Raji (cell line): ENCODE data around the gene ZBTB42.

Experiments used
- POLR2A ChIP-seq: IDR thresholded peaks from 2 replicates; pipeline ENCODE4 v1.6.1; 2011; ENCODE audit warnings: low read depth, low read length, control low read depth; ENCODE audit not compliant: insufficient read depth

The ZBTB42 gene

DNA sequence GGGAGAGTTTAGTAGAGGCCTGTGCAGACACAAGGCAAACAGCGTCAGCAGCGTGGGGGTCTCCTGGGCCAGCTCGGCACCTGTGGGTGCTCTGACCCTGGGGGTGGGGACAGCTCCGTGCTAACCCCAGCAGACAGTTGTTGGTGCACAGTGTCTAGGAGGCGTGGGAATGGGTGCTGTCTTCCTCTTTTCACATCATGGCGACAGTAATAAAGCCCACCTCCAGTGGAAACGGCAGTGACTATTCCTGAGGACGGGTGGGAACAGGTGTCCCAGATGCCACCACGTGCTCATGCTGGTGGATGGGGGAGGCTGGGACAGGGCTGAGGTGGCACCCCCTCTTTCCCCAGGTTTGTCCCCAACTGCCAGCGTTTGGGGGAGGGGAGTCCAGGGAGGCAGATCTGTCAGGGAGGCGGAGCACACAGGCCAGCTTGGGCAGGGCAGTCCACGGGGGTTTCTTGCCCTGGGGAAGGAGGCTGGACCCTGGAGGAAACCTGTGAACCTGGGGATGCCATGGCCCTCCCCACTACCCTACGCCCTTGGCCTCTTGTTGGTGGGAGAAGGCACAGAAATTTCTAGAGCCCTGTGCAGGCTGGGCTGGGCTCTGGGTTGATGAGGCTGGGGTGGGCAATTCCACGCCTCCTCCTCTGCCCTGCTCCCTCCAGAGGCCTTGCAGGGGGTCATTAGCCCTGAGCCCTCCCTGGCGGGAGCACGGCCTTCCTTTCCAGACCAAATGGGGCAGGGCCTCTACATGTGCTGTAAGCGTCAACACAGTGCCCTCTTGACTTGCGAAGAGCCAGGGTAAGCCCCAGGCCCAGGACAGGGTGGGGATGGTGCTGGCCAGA is 3.8 kb downstream of the ZBTB42 start:
- TF ChIP-seq POLR2A: no peak

DNA sequence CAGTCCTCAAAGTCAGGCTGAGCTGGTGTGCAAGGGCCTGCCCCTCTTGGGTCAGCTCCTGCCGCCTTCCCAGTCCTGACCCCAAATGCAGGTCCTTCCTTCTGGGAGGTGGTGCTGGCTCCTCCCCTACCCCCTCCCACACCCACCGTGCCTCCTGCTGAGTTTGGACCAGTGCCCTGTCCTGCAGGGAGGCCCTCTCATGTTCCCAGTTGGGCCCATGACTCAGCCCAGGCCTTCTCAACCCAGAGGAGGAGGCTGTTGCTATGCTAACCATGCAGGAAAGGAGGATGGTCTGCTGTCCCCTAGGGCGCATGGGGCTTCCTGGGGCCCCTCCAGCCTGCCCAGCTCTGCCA is 4.4 kb downstream of the ZBTB42 start:
- TF ChIP-seq POLR2A: no peak

DNA sequence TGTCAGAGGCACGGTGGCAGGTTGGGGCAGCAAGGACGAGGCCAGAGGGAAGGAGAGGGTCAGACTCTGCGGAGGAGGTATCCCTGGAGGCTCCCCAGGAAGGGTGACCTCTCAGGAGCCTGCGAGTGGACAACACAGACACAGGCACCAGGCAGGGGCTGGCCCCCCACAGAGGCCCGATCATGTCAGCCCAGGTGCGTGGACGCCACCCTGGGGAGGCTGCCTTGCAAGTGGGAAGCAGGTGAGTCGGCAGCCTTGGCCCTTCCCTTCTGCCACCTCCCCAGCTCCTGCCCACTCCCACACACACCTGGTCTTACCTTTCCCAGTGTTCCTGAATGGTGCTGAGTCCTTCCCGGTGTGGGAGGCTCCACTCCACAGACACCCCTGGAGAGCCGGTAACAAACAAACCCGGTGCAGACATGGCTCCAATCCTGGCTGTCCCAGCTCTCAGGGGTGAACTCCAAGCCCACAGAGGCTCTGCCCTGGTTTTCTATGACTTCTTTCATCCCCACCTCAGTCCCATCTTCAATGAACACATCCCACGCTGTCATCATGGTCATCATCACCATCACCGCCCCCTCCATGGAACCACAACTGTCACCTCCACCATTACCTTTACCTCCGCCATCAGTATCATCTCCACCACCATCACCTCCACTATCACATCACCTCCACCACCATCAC is 5.2 kb downstream of the ZBTB42 start:
- no peak for TF ChIP-seq POLR2A

DNA sequence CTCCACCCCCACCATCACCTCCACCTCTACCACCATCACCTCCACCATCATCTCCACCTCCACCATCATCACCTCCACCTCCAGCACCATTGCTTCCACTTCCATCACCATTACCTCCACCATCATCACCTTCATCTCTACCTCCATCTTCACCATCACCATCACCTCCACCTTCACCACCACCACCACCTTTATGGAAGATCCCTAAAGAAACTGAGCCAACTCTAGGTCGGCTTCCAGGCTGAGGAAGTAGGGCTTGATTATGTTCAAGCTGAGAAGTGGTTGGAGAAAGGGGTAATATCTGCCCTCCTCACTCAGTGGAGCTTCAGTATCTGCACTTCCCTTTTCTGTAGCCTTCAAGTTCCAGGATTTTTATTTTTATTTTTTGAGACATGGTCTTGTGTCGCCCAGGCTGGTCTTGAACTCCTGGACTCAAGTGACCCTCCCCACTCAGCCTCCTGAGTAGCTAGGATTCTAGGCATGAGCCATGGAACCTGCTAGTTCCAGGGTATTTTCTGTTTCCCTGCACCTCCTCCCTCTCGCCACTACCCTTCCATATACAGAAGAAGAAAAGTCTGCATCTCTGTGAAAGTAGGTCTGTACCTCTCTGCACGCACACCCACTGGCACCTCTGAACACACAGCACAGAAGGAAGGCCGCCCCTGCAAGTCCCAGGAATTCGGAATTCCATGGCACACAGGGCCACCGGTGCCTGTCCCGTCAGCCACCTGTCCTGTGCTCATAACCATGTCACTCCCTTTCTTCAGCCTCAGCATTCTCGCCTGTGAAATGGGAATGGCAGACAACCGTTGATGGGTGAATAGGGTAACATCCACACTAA is 5.9 kb downstream of the ZBTB42 start:
- no peak for TF ChIP-seq POLR2A

DNA sequence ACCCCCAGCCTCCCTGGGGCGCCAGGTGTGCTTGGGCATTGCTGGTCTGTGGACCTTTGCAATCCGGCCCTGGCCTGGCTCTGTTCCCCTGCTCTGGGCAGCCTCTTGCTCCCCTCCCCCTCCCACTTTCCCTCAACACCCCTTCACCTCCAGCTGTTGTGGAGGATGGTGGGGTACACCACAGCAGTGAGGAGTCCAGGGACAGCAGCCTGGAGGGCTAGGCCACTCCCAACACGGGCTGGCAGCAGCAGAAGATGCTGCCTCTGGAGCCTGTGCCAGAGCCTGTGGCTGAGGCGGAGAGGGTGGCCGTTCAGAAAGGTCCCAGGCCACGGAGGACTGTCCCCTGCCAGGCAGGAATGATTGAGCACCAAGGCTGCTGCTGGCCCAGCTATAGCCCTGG is 7.6 kb downstream of the ZBTB42 start:
- TF ChIP-seq POLR2A: no peak

DNA sequence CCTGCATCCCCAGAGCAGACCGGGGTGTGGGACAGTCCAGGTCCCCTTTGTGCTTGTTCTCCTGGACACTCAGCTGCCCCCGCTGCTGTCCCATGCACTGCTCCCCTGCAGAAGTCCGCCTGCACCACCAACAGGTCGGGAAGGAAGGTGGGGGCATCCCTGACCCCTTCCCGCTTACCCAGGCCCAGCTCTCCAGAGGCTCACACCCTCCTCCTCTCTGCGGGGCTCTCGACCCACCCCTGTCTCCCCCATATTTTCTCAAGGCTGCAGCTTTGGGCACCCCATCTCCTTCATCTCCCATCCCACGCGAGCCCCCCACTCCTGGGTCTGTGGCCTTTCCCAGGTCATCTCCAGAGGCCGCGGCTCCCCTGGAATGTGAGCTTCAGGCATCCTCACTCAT is 9.4 kb downstream of the ZBTB42 start:
- no peak for TF ChIP-seq POLR2A

DNA sequence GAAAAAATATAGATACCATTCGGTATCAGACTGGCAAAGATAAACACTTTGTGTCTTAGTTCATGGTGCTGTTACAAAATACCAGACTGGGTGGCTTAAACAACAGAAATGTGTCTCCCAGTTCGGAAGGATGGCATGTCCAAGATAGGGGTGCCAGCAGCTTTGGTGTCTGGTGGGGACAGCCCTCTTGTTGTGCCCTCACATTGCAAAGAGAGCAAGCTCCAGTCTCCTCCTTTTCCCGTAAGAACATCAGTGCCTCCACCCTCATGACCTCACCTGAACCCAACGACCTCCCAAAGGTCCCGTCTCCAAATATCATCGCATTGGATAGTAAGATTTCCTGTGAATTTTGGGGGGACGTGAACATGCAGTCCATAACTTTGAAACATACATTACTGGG is 12.4 kb downstream of the ZBTB42 start:
- no peak for TF ChIP-seq POLR2A

DNA sequence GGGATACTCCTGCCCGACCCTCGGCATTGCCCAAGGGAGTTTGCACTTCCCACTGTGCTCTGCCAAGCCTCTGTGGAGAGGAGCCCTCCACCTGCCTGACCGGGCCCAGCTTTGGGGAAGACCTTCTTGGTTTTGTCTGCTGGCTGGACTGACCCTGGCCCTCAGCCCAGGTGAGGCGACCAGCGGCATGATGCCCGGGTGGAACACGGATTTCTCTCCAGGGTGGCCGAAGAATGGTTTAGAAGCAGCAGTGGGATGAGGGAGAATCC is 15.6 kb downstream of the ZBTB42 start:
- TF ChIP-seq POLR2A: no peak

DNA sequence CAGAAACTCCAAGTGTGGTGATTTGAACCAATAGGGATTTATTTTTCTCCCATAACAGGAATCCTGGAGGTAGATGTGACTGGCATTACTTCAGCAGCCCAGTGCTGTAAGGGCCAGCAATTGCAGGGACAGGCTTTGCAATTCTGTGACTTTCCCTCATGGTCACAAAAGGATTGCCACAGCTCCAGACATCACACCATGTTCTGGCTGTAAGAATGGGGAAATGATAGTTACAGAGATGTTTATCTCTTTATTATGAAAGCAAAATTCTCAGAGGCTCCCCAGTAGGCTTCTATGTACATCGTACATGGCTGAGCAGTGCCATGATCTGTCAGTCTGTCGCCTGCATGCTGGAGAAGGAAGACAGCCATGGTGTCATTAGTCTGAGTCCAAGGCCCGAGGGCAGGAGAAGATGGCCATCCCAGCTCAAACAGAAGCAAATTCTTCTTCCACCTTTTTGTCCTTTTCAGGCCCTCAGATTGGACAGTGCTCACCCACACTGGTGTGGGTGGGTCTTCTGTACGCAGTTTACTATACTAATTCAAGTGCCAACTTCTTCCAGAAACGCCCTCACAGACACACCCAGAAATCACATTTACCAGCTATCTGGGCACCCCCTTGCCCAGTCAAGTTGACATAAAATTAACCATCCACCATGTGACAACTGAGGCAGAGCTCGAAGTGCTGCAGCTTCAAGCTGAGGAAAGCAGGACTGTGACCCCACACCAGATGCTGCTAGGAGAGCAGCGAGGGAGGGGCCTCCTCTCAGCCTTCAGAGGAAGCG is 17.2 kb downstream of the ZBTB42 start:
- no peak for TF ChIP-seq POLR2A

DNA sequence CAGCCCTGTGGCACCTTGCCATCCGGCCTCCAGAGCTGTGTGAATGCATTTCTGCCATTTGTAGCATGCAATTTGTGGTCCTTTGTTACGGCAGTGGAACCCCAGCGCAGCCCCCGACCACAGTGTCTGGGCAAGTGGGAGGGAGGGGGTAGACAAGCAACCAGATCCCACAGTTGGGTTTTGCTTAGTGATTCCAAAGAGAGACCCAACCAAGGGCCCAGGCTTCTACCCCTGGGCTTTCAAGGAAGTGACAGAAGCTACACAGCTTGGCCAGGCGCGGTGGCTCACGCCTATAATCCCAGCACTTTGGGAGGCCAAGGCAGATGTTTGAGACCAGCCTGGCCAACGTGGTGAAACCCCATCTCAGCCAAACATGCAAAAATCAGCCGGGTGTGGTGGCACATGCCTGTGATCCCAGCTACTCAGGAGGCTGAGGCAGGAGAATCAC is 17.8 kb downstream of the ZBTB42 start:
- TF ChIP-seq POLR2A: peak; percentile 2; the same call in 1 of the 2 replicates

DNA sequence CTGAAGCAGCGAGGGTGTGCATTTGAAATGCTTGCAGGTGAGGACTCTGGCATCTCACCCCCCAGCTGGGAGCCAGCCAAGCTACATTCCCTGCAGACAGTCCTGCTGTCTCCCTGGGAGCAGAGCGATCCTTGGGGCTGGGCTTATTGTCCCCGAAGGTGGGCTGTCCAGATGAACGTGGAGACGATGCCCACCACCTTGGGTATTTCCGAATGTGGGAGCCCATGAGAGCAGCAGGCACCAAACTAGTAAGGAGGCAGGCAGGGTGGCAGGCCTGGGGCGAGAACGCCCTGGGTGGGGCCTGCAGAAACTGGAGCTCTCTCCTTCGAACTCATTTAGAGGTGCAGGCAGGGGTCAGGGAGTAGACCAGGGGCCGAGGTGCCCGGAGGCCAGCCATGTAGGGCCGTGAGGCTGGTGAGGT is 18.5 kb downstream of the ZBTB42 start:
- TF ChIP-seq POLR2A: peak; percentile 4; the same call in 1 of the 2 replicates

DNA sequence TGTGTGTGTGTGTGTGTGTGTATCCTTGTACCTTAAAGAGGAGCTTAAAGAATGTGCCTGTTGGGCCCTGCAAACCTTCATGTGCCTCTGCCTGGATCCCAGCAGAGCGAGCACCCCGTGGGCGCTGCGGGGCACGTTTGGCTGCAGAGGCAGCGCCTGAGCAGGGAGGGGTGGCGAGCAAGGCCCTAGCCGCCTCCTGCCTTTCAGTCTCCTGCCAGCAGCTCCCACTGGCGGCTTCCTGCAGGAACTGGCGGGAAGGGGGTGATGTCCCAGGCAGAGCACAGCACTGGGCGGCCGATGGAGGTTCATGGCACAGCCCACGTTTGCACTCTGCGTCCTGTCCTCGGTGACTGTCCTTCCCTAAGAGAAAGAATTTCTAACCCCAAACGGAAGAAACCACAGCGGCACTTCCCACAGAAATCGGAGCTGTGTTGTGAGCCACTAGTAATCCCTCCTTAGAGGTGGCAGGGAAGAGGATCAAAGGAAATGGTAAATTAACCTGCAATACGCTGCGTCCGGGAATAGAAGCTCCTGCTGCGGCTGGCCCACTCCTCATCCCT is 19.8 kb downstream of the ZBTB42 start:
- no peak for TF ChIP-seq POLR2A

DNA sequence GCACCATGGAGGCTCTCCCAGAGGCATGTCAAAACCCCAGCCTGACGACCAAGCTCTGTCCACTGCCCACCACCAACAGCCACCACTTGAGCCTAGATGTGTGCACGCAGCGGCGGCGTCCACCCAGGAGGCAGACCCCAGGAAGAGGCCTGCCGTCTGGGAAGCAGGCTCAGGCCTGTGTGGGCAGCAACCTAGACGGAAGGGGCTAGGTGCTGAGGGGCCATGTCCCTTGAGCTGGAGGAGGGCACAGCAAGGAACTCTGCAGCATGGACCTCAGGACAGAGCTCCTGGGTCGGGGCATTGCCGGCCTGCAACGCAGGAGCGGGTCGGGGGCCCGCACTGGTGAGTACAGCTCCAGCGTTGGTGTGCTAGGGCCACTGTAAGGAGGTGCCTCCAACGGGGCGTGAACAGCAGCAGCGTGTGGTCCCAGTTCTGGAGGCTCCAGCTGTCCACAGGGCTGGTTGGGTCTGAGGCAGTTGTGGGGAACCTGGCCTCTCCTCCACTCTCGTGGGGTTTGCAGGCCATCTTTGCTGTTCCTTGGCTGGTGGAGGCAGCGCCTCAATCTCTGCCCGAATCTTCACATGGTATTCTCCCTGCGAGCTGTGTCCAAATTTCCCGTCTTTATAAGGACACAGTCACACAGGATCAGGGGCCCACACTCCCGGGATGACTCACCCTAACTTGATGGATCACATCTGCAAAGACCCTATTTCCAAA is 20.5 kb downstream of the ZBTB42 start:
- no peak for TF ChIP-seq POLR2A

DNA sequence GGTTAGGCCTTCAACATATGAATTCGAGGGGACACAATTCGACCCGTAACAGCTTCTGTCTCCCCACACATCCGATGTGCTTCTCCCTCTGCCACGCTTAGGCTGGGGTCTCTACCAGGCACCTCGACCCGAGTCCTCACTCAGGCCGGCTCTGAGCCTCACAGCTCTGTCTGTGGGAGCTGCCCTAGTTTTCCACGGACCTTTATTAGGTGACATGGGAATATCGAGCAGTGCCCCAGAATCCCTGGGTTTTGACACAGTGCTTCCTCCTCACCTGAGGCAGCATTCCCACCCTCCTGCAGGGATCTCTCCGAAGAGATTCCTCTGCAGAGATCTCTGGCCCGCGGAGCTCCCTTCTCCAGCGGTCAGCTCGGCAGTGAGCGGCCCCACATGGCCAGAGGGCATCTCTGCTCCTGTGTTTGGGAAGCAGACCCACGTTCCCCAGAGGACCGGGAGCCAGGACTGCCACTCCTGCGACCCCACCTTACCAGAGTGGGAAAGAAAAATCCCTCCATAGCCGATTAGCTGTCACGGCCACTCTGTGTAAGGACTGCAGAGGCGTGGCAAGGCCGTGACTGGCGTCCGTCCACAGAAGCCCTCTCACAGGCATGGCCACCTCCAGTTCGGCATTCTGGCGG is 21.2 kb downstream of the ZBTB42 start:
- no peak for TF ChIP-seq POLR2A
